ENCODE results near the gene GREB1L.
"Not testable (repeated sequence)": the region's sequence is repeated elsewhere in the genome, so short reads cannot be mapped to it uniquely, and the experiment has no call there.

GREB1L gene

DNA sequence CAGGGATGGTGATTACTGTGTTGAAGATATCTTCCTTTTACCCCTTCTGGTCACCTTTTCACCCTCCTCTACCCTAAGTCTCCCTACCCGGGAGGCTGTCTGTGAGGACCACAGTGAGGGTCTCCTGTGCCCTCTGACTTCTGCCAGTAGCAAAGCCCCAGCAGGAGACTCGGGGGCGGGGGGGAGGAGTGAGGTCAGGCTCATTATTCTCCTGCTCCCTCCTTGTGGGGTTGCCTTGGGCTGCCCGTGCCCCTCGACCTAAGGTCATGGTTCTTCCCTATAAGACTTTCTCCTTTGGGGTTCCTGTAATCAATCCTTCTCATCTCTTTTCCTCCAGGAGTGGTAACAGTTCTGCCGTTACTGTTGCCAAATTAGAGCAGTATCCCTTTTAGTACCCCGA, 65.5 kb downstream of the GREB1L start:
- DNase-seq, result peak; percentile 29
- no peak overlapping the region for H3K4me3 Mint-ChIP-seq
- H3K9me3 Mint-ChIP-seq, result no peaks in the 10 kb centered on the region
- peaks cover 86% of the 10 kb centered on the region for H3K4me1 Mint-ChIP-seq
- peaks cover 3% of the 10 kb centered on the region for H3K27me3 Mint-ChIP-seq (ENCODE audit: low read depth, poor library complexity)
- peaks cover 26% of the 10 kb centered on the region for H3K36me3 Mint-ChIP-seq (ENCODE audit: low read depth)
- TF ChIP-seq, protein P1, sequence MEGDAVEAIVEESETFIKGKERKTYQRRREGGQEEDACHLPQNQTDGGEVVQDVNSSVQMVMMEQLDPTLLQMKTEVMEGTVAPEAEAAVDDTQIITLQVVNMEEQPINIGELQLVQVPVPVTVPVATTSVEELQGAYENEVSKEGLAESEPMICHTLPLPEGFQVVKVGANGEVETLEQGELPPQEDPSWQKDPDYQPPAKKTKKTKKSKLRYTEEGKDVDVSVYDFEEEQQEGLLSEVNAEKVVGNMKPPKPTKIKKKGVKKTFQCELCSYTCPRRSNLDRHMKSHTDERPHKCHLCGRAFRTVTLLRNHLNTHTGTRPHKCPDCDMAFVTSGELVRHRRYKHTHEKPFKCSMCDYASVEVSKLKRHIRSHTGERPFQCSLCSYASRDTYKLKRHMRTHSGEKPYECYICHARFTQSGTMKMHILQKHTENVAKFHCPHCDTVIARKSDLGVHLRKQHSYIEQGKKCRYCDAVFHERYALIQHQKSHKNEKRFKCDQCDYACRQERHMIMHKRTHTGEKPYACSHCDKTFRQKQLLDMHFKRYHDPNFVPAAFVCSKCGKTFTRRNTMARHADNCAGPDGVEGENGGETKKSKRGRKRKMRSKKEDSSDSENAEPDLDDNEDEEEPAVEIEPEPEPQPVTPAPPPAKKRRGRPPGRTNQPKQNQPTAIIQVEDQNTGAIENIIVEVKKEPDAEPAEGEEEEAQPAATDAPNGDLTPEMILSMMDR (IDR thresholded peaks at IDR 0.05), result no peak
- peak overlapping the region; percentile 43 for H3K27ac Mint-ChIP-seq

DNA sequence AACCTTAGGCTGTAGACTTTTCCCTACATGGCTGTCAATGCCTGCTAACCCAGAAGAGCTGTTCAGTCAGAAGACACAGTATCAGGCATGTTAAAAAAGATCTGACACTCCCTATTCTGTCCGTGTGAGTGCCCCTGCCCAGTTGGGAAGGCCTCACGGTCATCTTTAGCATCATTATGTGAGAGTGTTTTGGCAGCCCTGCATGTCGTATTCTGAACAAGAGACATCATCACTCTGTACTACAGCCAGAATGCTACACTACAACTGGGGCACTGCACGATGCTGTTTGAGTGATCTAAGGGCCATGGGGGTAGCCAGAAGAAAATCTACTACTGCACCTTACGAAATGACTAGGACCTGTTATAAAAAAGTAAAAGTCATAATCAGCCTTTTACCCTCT, 67.2 kb downstream of the GREB1L start:
- DNase-seq, result no peak
- peaks cover 3% of the 10 kb centered on the region for H3K27me3 Mint-ChIP-seq (ENCODE audit: low read depth, poor library complexity)
- H3K4me3 Mint-ChIP-seq, result no peak overlapping the region
- TF ChIP-seq, protein P1 (IDR thresholded peaks at IDR 0.05), result no peak
- H3K36me3 Mint-ChIP-seq (ENCODE audit: low read depth), result peaks cover 42% of the 10 kb centered on the region
- H3K9me3 Mint-ChIP-seq, result no peaks in the 10 kb centered on the region
- peaks cover 82% of the 10 kb centered on the region for H3K4me1 Mint-ChIP-seq
- H3K27ac Mint-ChIP-seq, result peak overlapping the region; percentile 41

DNA sequence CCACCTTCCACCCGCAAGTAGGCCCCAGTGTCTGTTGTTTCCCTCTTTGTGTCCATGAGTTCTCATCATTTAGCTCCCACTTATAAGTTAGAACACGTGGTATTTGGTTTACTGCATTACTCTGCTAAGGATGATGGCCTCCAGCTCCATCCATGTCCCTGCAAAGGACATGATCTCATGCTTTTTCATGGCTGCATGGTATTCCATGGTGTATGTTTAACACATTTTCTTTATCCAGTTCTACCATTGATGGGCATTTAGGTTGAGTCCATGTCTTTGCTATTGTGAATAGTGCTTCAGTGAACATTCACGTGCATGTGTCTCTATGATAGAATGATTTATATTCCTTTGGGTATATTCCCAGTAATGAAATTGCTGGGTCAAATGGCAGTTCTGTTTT, 69.9 kb downstream of the GREB1L start:
- DNase-seq; H3K27me3 Mint-ChIP-seq (ENCODE audit: low read depth, poor library complexity); H3K4me3 Mint-ChIP-seq; H3K27ac Mint-ChIP-seq; H3K9me3 Mint-ChIP-seq: not testable (repeated sequence)
- peaks cover 81% of the 10 kb centered on the region for H3K4me1 Mint-ChIP-seq
- H3K36me3 Mint-ChIP-seq (ENCODE audit: low read depth), result peaks cover 33% of the 10 kb centered on the region

DNA sequence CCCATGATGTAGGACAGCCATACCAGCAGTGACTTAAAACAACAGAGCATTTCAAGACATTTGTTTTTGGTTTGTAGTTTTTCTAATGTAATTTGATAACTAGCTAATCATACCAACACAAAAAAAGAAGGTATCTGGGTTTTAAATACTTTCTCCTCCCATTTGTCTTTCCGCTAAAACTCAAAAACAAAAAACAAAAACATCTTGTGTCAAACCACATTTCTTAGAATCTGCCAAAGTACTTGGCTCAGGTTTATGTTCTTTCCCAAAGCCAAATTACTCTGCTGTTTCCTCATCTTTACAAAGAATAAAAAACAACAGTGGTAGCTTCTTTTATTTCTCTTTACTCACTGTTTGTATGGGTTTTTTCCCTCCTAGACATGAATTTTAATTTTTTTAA, 71.5 kb downstream of the GREB1L start:
- no peaks in the 10 kb centered on the region for H3K9me3 Mint-ChIP-seq
- H3K4me1 Mint-ChIP-seq, result peaks cover 74% of the 10 kb centered on the region
- peak overlapping the region; percentile 61 for H3K27ac Mint-ChIP-seq
- peaks cover 43% of the 10 kb centered on the region for H3K36me3 Mint-ChIP-seq (ENCODE audit: low read depth)
- DNase-seq, result no peak
- H3K27me3 Mint-ChIP-seq (ENCODE audit: low read depth, poor library complexity), result peaks cover 7% of the 10 kb centered on the region
- TF ChIP-seq, protein P1 (IDR thresholded peaks at IDR 0.05), result no peak
- H3K4me3 Mint-ChIP-seq, result no peak overlapping the region

DNA sequence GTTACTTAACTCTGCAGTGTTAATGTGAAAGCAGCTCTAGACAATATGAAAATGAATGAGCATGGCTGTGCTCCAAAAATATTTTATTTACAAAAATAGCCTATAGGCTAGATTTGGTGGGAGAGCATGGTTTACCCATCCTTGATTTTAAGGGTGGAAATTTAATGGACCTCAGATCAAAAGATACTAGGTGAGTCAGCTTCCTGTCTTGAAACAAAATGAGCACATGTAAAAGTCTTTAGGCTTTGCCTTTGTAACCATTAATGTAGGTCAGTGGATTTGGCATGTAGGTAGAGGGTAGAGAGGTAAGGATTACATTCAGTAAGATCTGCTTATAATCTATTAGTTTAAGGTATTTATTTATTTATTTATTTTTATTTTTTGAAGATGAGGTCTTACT, 72.7 kb downstream of the GREB1L start:
- DNase-seq, result no peak
- peaks cover 4% of the 10 kb centered on the region for H3K27me3 Mint-ChIP-seq (ENCODE audit: low read depth, poor library complexity)
- H3K4me1 Mint-ChIP-seq, result peaks cover 74% of the 10 kb centered on the region
- peak overlapping the region; percentile 69 for H3K27ac Mint-ChIP-seq
- H3K4me3 Mint-ChIP-seq, result no peak overlapping the region
- peaks cover 11% of the 10 kb centered on the region for H3K9me3 Mint-ChIP-seq
- peaks cover 54% of the 10 kb centered on the region for H3K36me3 Mint-ChIP-seq (ENCODE audit: low read depth)
- TF ChIP-seq, protein P1 (IDR thresholded peaks at IDR 0.05), result no peak

DNA sequence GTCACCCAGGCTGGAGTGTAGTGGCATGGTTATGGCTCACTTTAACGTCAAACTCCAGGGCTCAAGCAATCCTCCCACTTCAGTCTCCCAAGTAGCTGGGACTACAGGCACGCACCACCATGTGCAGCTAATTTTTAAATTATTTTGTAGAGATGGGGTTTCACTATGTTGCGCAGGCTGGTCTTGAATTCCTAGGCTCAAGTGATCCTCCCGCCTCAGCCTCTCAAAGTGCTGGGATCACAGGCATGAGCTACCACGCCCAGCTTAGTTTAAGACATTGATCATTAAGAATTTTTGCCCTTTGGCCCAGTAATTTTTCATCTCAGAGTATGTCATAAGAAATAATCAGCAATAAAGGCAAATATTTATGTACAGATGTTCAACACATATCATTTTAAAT, 73.1 kb downstream of the GREB1L start:
- DNase-seq; H3K4me3 Mint-ChIP-seq; H3K27me3 Mint-ChIP-seq (ENCODE audit: low read depth, poor library complexity): not testable (repeated sequence)
- peaks cover 70% of the 10 kb centered on the region for H3K4me1 Mint-ChIP-seq
- H3K36me3 Mint-ChIP-seq (ENCODE audit: low read depth), result peaks cover 58% of the 10 kb centered on the region
- H3K9me3 Mint-ChIP-seq, result peaks cover 15% of the 10 kb centered on the region
- peak overlapping the region; percentile 72 for H3K27ac Mint-ChIP-seq

DNA sequence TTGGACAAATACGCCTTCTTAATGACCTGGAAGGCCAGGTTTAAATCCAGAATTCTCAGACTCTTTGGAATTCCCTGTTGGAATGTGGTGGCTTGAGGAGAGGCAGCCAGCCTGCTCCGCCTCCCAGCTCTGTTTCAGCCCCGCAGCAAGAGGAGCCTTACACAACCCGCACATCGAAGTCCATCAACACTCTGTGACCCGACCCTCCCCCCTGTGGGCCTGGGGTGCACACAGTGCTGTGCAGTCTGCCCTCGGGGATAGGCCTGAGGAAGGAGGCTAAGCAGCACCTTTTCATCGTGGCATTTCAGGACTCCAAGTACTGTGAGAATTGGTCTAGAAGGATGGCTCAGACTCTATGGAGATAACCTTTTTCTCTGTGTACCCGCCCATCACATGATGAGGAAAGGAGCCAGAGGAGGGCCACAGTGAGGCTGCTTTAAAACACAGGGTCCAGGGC, 73.7 kb downstream of the GREB1L start:
- peaks cover 66% of the 10 kb centered on the region for H3K4me1 Mint-ChIP-seq
- TF ChIP-seq, protein P1 (IDR thresholded peaks at IDR 0.05), result no peak
- peak overlapping the region; percentile 99 for H3K27ac Mint-ChIP-seq
- peaks cover 4% of the 10 kb centered on the region for H3K27me3 Mint-ChIP-seq (ENCODE audit: low read depth, poor library complexity)
- H3K9me3 Mint-ChIP-seq, result peaks cover 21% of the 10 kb centered on the region
- H3K36me3 Mint-ChIP-seq (ENCODE audit: low read depth), result peaks cover 63% of the 10 kb centered on the region
- DNase-seq, result peak; percentile 51
- H3K4me3 Mint-ChIP-seq, result peak overlapping the region; percentile 10
